Left forelimb (tissue), 1 donor: ENCODE results near the gene CLEC14A.

Experiments used
- DNase-seq: peaks from one replicate; pipeline ENCODE4 v3.0.0-alpha.2; 2018; ENCODE audit warnings: low spot score

CLEC14A gene

DNA sequence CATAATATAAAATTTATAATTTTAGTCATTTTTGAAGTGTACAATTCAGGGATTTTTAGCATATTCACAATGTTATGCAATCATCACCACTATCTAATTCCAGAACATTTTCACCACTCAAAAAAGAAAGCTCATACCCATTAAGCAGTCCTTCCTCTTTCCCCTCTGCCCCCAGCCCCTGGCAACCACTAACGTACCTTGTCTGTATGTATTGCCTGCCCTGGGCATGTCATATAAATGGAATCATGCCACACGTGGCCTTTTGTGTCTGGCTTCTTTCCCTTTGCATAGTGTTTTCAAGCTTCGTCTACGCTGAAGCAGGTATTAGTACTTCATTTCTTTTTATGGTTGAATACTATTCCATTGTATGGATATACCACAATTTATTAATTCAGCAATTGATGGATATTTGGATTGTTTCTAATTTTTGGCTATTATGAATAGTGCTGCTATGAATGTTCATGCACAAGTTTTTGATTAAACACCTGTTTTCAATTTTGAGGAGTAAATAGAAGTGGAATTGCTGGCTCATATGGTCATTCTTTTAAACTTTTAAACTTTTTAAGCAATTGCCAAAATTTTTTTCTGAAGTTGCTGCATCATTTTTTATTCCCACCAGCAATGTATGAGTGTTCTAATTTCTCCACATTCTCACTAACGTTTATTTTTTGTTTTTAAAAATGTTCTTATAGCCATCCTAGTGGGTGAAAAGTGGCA is 49.8 kb downstream of the CLEC14A start:
- DNase-seq: no peak

DNA sequence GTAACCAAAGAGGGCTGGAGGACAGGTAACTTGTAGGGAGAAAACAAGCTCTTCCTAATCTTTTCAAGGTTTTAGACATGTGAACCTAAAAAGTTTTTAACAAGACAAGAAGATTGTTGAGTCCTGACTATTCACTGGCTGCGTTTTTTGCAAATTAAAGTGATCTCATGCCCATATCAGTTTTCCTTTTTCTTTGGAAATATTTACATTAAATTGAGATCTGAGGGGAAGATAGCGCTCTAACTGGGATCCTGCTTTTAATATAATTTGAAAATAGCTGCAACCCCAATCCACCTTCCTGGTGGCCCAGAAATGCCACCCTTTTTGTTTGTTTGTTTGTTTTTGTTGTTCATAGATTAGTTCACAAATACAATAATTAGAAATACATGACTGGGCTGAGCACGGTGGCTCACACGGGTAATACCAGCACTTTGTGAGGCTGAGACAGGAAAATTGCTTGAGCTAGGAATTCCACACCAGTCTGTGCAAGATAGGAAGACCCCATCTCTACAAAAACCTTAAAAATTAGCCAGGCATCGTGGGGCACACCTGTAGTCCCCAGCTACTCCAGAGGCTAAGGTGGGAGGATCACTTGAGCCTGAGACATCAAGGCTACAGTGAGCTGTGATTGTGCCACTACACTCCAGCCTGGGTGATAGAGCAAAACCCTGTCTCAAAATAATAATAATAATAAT is 50.6 kb downstream of the CLEC14A start:
- no peak for DNase-seq

DNA sequence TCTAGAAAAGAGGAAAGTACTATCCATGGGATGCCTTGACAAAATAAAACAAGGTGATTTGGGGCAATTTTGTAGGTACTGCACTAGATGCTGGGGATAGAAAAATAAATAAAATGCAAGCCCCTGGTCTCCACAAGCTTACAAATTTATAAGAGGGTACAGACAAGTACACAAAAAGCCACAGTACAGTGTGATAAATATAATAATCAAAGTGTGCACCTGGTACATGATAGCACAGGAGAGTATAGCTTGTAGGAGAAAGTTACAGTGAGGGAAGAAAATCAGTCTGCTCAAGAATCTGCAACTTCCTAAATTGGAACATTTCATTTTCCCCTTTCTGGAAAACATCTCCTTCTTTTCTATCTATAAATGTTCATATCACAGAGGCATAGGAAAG is 51.2 kb downstream of the CLEC14A start:
- DNase-seq: no peak
